ENCODE results near the gene CRY1.

DNA sequence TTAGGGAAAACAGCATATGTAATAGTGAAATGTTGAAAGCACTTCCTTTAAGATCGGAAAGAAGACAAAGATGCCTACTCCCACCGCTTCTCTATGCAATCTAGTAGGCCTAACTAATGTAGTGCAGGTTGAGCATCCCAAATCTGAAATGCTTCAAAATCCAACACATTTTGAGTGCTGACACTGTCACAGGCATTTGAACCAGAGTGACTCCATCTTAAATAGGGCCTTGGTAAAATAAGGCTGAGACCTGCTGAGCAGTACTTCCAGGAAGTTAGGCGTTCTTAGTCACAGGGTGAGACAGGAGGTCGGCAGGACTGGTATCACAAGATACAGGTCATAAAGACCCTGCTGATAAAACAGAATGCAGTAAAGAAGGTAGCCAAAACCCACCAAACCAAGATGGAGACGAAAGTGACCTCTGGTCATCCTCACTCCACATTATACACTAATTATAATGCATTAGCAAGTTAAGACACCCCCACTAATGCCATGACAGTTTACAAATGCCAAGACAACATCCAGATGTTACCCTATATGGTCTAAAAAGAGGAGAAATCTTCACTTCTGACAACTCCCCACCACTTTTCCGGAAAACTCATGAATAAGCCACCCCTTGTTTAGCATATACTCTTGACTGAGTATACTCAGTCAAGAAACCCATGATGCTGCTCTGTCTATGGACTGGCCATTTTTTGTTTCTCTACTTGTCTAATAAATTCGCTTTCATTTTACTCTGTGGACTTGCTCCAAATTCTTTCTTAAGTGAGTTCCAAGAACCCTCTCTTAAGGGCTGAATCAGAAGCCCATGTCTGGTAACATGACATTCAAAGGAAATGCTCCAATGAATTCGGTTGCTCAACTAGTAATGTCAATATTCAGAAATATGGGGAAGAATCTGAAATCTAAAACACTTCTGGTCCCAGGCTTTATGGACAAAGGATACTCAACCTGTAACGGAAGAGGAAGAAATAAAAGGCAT lies 59.3 kb downstream of the CRY1 start:
- TF ChIP-seq, protein P1, sequence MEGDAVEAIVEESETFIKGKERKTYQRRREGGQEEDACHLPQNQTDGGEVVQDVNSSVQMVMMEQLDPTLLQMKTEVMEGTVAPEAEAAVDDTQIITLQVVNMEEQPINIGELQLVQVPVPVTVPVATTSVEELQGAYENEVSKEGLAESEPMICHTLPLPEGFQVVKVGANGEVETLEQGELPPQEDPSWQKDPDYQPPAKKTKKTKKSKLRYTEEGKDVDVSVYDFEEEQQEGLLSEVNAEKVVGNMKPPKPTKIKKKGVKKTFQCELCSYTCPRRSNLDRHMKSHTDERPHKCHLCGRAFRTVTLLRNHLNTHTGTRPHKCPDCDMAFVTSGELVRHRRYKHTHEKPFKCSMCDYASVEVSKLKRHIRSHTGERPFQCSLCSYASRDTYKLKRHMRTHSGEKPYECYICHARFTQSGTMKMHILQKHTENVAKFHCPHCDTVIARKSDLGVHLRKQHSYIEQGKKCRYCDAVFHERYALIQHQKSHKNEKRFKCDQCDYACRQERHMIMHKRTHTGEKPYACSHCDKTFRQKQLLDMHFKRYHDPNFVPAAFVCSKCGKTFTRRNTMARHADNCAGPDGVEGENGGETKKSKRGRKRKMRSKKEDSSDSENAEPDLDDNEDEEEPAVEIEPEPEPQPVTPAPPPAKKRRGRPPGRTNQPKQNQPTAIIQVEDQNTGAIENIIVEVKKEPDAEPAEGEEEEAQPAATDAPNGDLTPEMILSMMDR (IDR thresholded peaks at IDR 0.05): no peak
- TF ChIP-seq POLR2A (IDR thresholded peaks at IDR 0.05): no peak
